KMS-11 (cell line): ENCODE data around the gene MED31.

Source experiments
- H2AFZ ChIP-seq: fragments of 200-600 bp; sonication (generic); 2 replicates; pipeline ENCODE4 v1.6.1; 2016; ENCODE audit warnings: antibody characterized with exemption, mixed run types, low read depth
- H3K27ac ChIP-seq: fragments of 200-600 bp; sonication (generic); 2 replicates; pipeline ENCODE4 v1.6.1; 2016; ENCODE audit warnings: mild to moderate bottlenecking, mixed run types
- H3K27me3 ChIP-seq: fragments of 200-600 bp; sonication (generic); 2 replicates; pipeline ENCODE4 v1.6.1; 2017; ENCODE audit warnings: mild to moderate bottlenecking, low read depth, mixed run types, moderate library complexity; ENCODE audit not compliant: insufficient read depth
- H3K36me3 ChIP-seq: fragments of 200-600 bp; sonication (generic); 2 replicates; pipeline ENCODE4 v1.6.1; 2017; ENCODE audit warnings: mild to moderate bottlenecking, mixed run types; ENCODE audit not compliant: insufficient read depth
- H3K4me1 ChIP-seq: fragments of 200-600 bp; sonication (generic); 2 replicates; pipeline ENCODE4 v1.6.1; 2016; ENCODE audit warnings: mild to moderate bottlenecking, low read depth, mixed run types; ENCODE audit not compliant: poor library complexity, severe bottlenecking
- H3K4me2 ChIP-seq: fragments of 200-600 bp; sonication (generic); 2 replicates; pipeline ENCODE4 v1.7.0; 2016; ENCODE audit warnings: mild to moderate bottlenecking, mixed run types
- H3K4me3 ChIP-seq: fragments of 200-600 bp; sonication (generic); IDR thresholded peaks from 2 replicates; pipeline ENCODE4 v1.6.1; 2017; ENCODE audit warnings: low read depth, low read length, mixed read lengths; ENCODE audit not compliant: insufficient read depth
- H3K79me2 ChIP-seq: fragments of 200-600 bp; sonication (generic); 2 replicates; pipeline ENCODE4 v1.6.1; 2016; ENCODE audit warnings: low read depth, mixed run types; ENCODE audit not compliant: insufficient read depth
- H3K9ac ChIP-seq: fragments of 200-600 bp; sonication (generic); 2 replicates; pipeline ENCODE4 v1.6.1; 2016; ENCODE audit warnings: mild to moderate bottlenecking, mixed run types
- H4K20me1 ChIP-seq: fragments of 200-600 bp; sonication (generic); 2 replicates; pipeline ENCODE4 v1.6.1; 2016; ENCODE audit warnings: mild to moderate bottlenecking, mixed run types; ENCODE audit not compliant: insufficient read depth
- TF ChIP-seq, protein P1 (sequence below): fragments of 200-600 bp; sonication (generic); conservative IDR thresholded peaks from 2 replicates; pipeline ENCODE4 v1.6.1; 2017; ENCODE audit warnings: low read depth, mild to moderate bottlenecking, antibody characterized with exemption, low read length, moderate library complexity, mixed read lengths

MED31 gene

DNA sequence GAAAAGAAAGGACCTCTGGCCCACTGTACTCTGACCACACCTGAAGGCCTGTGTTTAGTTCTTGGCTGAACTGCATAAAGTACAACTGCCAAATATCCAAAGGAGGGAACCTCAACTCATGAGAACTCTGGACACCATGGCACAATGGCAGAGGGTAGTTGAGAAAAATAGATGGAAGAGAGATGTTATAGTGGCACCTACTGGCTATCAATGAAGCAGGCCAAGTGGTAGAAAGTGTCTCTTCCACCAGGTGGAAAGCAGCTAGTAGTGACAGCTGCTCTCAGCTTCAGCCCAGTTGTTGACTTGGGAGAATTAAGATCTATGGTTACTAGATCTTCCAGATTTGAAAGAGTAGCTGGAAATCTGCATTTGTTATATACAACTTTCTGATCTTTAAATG lies 3.2 kb downstream of the MED31 start:
- no peaks in the 10 kb centered on the region for H3K4me1 ChIP-seq
- H3K4me2 ChIP-seq = no peak overlapping the region
- H3K4me3 ChIP-seq = no peak overlapping the region
- no peaks in the 10 kb centered on the region for H4K20me1 ChIP-seq
- H3K27me3 ChIP-seq = no peaks in the 10 kb centered on the region
- H3K36me3 ChIP-seq = no peaks in the 10 kb centered on the region
- no peak overlapping the region for H3K27ac ChIP-seq
- no peaks in the 10 kb centered on the region for H3K79me2 ChIP-seq
- H2AFZ ChIP-seq = no peak overlapping the region
- TF ChIP-seq, protein P1, sequence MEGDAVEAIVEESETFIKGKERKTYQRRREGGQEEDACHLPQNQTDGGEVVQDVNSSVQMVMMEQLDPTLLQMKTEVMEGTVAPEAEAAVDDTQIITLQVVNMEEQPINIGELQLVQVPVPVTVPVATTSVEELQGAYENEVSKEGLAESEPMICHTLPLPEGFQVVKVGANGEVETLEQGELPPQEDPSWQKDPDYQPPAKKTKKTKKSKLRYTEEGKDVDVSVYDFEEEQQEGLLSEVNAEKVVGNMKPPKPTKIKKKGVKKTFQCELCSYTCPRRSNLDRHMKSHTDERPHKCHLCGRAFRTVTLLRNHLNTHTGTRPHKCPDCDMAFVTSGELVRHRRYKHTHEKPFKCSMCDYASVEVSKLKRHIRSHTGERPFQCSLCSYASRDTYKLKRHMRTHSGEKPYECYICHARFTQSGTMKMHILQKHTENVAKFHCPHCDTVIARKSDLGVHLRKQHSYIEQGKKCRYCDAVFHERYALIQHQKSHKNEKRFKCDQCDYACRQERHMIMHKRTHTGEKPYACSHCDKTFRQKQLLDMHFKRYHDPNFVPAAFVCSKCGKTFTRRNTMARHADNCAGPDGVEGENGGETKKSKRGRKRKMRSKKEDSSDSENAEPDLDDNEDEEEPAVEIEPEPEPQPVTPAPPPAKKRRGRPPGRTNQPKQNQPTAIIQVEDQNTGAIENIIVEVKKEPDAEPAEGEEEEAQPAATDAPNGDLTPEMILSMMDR = no peak
- H3K9ac ChIP-seq = no peak overlapping the region

DNA sequence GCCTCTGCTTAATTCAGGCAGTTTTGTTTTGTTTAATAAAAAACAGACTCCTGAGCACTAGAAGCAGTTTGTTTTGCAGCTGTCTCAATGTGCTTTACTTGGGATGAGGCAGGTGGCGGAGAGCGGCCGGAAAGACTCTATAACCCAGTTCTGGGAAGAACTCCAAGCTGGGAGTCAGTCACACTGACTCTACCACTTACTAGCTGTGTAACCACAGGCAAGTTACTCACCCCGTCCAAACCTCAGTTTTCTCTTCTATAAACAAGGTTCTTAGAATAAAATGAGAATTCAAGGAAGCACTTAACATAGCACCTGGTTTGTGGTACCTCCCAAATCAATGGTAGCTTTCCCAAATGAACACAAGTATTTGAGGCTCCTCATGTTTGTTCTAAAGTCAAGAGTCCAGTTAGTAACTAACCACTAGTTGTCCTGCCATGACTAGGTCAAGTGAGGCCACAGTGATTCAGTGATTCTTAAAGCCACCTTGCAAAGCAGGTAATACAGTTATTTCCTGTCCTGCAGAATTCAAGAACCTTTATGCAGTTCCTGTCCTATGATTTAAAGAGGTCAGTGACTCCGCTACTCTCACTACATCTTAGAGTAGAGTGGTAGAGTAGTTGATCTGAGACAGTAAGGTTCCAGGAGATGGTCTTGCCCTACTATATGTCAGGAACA lies 7.8 kb downstream of the MED31 start:
- H3K4me1 ChIP-seq = no peaks in the 10 kb centered on the region
- no peak overlapping the region for H2AFZ ChIP-seq
- TF ChIP-seq, protein P1 = no peak
- H3K27me3 ChIP-seq = no peaks in the 10 kb centered on the region
- no peak overlapping the region for H3K27ac ChIP-seq
- H3K4me2 ChIP-seq = no peak overlapping the region
- H3K4me3 ChIP-seq = no peak overlapping the region
- H3K79me2 ChIP-seq = no peaks in the 10 kb centered on the region
- no peaks in the 10 kb centered on the region for H3K36me3 ChIP-seq
- H4K20me1 ChIP-seq = no peaks in the 10 kb centered on the region
- no peak overlapping the region for H3K9ac ChIP-seq

DNA sequence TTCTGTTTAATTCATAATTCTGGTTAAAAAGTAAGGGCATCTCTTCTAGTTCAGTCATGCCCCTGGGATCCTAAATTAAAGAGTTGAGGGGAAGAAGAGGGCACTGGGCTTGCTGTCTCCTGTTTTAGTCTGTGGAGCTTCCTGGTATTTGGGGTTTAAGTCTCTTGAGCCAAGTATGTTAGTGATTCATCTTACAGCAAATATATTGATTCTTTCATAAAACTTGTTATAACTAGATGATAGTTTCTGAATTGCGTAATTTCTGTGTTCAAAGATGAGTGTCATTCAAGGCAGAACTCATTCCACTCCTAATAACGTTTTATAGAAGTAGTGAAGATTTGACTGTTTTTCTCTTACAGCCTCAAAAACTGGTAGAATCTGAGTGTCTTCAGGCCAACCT lies 8.8 kb downstream of the MED31 start:
- TF ChIP-seq, protein P1 = no peak
- Histone ChIP-seq H3K79me2 (no peaks in the 10 kb centered on the region), H3K4me1 (no peaks in the 10 kb centered on the region), H3K27me3 (no peaks in the 10 kb centered on the region), H3K27ac (no peak overlapping the region), H3K9ac (no peak overlapping the region), H4K20me1 (no peaks in the 10 kb centered on the region), H2AFZ (no peak overlapping the region), H3K4me2 (no peak overlapping the region), H3K36me3 (no peaks in the 10 kb centered on the region), H3K4me3 (no peak overlapping the region)

DNA sequence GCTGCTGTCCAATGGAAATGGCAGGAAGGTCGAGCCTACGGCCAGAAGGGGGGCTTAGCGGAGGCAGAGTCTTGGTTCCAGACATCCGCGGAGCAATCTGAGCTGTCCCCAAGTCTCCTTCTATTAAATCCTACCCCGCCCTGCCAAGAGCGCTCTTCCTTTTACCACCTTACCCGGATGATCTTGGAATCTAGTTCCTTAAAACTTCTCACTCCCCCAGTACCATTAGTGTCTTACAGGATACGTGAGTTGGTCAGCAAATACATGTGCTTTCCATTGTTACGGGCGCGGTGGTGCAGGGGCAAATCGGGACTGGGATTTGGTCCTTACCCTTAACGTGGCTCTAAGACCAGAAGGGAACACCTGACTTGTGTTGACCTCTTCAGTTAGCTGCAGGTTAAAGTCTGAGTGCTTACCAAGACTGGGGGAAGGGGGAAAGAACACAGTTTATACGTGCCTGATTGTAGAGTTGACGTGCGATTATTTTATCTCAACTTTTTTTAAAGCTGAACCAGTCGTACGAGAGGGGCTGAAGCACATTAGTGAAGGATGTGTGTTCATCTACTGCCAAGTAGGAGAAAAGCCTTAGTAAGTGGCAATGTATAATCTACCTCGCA lies 10.1 kb downstream of the MED31 start:
- H3K27ac ChIP-seq = no peak overlapping the region
- no peaks in the 10 kb centered on the region for H4K20me1 ChIP-seq
- no peaks in the 10 kb centered on the region for H3K4me1 ChIP-seq
- no peaks in the 10 kb centered on the region for H3K79me2 ChIP-seq
- no peak overlapping the region for H2AFZ ChIP-seq
- no peak overlapping the region for H3K4me3 ChIP-seq
- TF ChIP-seq, protein P1 = no peak
- no peaks in the 10 kb centered on the region for H3K36me3 ChIP-seq
- peak overlapping the region; percentile 17 for H3K4me2 ChIP-seq
- no peaks in the 10 kb centered on the region for H3K27me3 ChIP-seq
- H3K9ac ChIP-seq = peak overlapping the region; percentile 37; the same call in 1 of the 2 replicates
